Left forelimb (tissue), 1 donor: ENCODE measurements around the gene DENND2C.

Experiments used
- DNase-seq: peaks from one replicate; pipeline ENCODE4 v3.0.0-alpha.2; 2018; ENCODE audit warnings: low spot score

Gene DENND2C

DNA sequence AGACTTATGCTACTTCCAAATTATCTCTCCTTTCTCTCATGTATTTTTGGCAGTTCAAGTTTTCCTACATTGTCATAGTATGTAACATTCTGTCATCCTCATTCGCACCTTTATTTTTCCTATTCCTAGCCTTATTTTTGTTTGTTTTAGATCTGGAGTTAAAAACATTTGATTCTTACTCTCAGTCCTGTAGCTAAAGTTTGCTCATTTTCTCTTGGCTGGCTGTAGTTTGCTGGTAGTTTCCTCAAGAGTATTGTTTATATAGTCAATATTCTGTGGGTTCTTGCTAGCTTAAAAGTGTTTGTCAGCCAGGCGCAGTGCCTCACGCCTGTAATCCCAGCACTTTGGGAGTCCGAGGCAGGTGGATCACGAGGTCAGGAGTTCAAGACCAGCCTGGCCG is 129.0 kb downstream of the DENND2C start:
- DNase-seq = no peak

DNA sequence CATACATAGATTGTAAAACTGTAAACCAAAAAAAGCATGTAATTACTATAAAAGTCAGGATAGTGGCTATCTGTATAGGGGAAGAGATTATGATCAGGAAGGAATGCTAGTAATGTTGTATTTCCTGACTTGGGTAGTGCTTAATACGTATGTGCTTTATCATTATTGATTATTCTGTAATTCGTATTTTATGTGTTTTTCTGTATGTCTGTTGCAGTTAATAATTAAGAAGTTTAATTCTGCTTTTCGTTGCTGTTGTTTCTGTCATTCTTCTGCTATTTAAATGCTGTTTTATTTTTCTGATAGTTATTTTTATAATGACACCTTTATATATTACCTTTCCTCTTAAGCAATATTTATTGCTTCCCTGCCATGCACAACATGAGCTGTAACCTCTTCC is 129.6 kb downstream of the DENND2C start:
- no peak for DNase-seq

DNA sequence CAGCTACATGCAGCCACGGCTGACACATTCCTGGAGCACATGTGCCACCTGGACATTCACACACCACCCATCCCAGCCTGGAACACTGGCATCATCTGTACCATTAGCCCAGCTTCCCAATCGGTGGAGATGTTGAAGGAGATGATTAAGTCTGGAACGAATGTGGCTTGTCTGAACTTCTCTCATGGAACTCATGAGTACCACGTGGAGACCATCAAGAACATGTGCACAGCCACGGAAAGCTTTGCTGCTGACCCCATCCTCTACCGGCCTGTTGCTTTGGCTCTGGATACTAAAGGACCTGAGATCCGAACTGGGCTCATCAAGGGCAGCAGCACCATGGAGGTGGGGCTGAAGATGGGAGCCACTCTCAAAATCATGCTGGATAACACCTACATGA is 133.8 kb downstream of the DENND2C start:
- DNase-seq = no peak

DNA sequence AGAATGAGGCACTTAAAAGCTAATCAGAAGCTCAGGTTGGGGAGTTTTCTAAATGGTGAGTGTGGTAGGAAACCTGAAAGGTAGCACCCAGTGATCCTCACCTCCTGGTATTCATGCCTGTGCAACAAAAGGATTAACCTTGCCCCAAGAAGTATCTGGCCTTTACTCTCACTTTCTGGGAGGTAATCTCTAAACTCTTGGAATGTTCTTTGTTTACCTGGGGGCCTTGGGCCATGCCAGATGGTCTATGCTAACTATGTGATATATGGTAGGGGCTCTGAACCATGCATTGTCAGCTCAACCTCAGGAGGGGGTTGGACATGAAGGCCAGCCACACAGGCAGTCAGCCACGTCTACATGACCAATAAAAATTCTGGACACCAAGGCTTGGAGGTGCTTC is 134.4 kb downstream of the DENND2C start:
- no peak for DNase-seq
